ENCODE data around the gene ATRIP. TPM values are rescaled to one million over a fixed set of nuclear protein-coding genes. Genes with fewer than 3 reads are reported as not detected.

ATRIP gene
- total RNA-seq, 1 experiment from 2014 or later, result 16.1 TPM

DNA sequence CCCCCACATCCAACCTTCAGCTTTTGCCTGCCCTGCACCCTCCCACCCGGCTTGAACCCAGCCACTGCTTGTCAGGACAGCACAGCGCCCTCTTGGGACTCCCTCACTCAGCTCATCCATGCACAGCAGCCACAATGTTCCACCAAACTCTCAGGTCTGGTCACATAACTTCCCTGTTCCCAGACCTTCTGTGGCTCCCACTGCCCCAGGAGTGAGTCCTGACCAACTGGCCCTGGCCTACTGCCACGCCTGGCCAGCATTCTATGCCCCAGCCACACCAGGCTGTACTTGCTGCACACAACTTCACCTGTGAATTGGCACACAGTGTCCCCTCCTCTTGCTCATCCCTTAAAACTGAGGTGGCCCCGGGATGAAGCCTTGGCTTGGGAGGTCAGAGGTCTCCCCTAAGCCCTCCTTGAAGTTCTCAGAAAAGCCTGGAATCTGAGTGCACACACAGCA lies 37.7 kb upstream of the ATRIP start:
- no peaks in the 10 kb centered on the region for H3K36me3 ChIP-seq (ENCODE audit: low read depth, low read length)
- TF ChIP-seq EZH2 (IDR thresholded peaks at IDR 0.05; ENCODE audit: low read length, unreplicated experiment) (no peak), EZH2phosphoT487 (IDR thresholded peaks at IDR 0.05; ENCODE audit: borderline replicate concordance, low read length) (no peak)
- TF ChIP-seq, protein P1, sequence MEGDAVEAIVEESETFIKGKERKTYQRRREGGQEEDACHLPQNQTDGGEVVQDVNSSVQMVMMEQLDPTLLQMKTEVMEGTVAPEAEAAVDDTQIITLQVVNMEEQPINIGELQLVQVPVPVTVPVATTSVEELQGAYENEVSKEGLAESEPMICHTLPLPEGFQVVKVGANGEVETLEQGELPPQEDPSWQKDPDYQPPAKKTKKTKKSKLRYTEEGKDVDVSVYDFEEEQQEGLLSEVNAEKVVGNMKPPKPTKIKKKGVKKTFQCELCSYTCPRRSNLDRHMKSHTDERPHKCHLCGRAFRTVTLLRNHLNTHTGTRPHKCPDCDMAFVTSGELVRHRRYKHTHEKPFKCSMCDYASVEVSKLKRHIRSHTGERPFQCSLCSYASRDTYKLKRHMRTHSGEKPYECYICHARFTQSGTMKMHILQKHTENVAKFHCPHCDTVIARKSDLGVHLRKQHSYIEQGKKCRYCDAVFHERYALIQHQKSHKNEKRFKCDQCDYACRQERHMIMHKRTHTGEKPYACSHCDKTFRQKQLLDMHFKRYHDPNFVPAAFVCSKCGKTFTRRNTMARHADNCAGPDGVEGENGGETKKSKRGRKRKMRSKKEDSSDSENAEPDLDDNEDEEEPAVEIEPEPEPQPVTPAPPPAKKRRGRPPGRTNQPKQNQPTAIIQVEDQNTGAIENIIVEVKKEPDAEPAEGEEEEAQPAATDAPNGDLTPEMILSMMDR (conservative IDR thresholded peaks at IDR 0.05; ENCODE audit: low read depth, low read length), result peak; percentile 20; the same call in 1 of the 2 replicates

GRCh38 chr3:48409291-48410201 lies 37.0 kb upstream of the ATRIP start:
- Histone ChIP-seq H3F3A (ENCODE audit: low read length, unreplicated experiment) (no peaks in the 10 kb centered on the region), H3K36me3 (ENCODE audit: low read depth, low read length) (no peaks in the 10 kb centered on the region), H3K9me2 (replicated peaks; ENCODE audit: low read length) (no peaks in the 10 kb centered on the region), H3K79me2 (ENCODE audit: low read length) (no peaks in the 10 kb centered on the region), H3K4me1 (ENCODE audit: insufficient read depth, low read length) (no peaks in the 10 kb centered on the region), H3K4me3 (ENCODE audit: low read length) (no peak overlapping the region), H3K4me2 (ENCODE audit: low read length) (no peak overlapping the region), H3K27me3 (ENCODE audit: low read length) (no peaks in the 10 kb centered on the region), H3K9ac (ENCODE audit: low read length) (no peak overlapping the region), H2AFZ (ENCODE audit: low read length) (no peak overlapping the region), H3K27ac (ENCODE audit: low read length) (no peak overlapping the region), H4K20me1 (ENCODE audit: low read length) (no peaks in the 10 kb centered on the region), H3K9me3 (ENCODE audit: low read length) (no peaks in the 10 kb centered on the region)
- ChIA-PET POLR2A (ENCODE audit: unreplicated experiment) (no interaction called here), CTCF (interaction anchor here (0.5 to 0.6 kb wide), 2 partner anchors 88 to 100 kb away, joined by 4 to 6 read pairs; no protein-coding TSS in a partner anchor)
- intact Hi-C loops (cut with micrococcal nuclease), result no loop called here
- ATAC-seq (no peak), DNase-seq (no peak)
- TF ChIP-seq EZH2phosphoT487 (IDR thresholded peaks at IDR 0.05; ENCODE audit: borderline replicate concordance, low read length), result no peak
- TF ChIP-seq, protein P1 (conservative IDR thresholded peaks at IDR 0.05; ENCODE audit: low read depth, low read length), result no peak
- no peak for TF ChIP-seq EZH2 (IDR thresholded peaks at IDR 0.05; ENCODE audit: low read length, unreplicated experiment)
- BruUV-seq (replicated peaks), result no TSS peak

More for the DNA sequence above, 37.7 kb upstream of the ATRIP start:
- no peak overlapping the region for H3K4me3 ChIP-seq (ENCODE audit: low read length)
- H3K4me2 ChIP-seq (ENCODE audit: low read length), result no peak overlapping the region
- ATAC-seq, result no peak
- no TSS peak for BruUV-seq (replicated peaks)
- H3K9ac ChIP-seq (ENCODE audit: low read length), result no peak overlapping the region
- no peak overlapping the region for H3K27ac ChIP-seq (ENCODE audit: low read length)
- DNase-seq, result no peak
- H3K27me3 ChIP-seq (ENCODE audit: low read length), result no peaks in the 10 kb centered on the region
- no peaks in the 10 kb centered on the region for H3K9me3 ChIP-seq (ENCODE audit: low read length)
- H4K20me1 ChIP-seq (ENCODE audit: low read length), result no peaks in the 10 kb centered on the region
- no peaks in the 10 kb centered on the region for H3K4me1 ChIP-seq (ENCODE audit: insufficient read depth, low read length)
- no peak overlapping the region for H2AFZ ChIP-seq (ENCODE audit: low read length)
- ChIA-PET CTCF (interaction anchor here (0.5 to 0.9 kb wide), 3 partner anchors 27 to 101 kb away, joined by 4 to 6 read pairs (median 5); no protein-coding TSS in a partner anchor), POLR2A (ENCODE audit: unreplicated experiment) (no interaction called here)
- no peaks in the 10 kb centered on the region for H3F3A ChIP-seq (ENCODE audit: low read length, unreplicated experiment)
- intact Hi-C loops (cut with micrococcal nuclease), result no loop called here
- no peaks in the 10 kb centered on the region for H3K9me2 ChIP-seq (replicated peaks; ENCODE audit: low read length)
- H3K79me2 ChIP-seq (ENCODE audit: low read length), result no peaks in the 10 kb centered on the region

Measured in PC-3 (cell line).